H1 (cell line): ENCODE measurements around the gene MAPKAPK5. TPM values are rescaled to one million over a fixed set of nuclear protein-coding genes. Genes with fewer than 3 reads are reported as not detected.

ENCODE experiments used
- CTCF ChIA-PET: fragments of 300-600 bp; sonication (Branson Sonifier 250); formaldehyde crosslinking; loops from one replicate; lab custom pipeline; 2021; ENCODE audit not compliant: partially characterized antibody; lab: Charles Lee
- POLR2A ChIA-PET: fragments of 300-600 bp; sonication (Branson Sonifier 250); formaldehyde crosslinking; loops from one replicate; lab custom pipeline; 2021; ENCODE audit warnings: inconsistent platforms; ENCODE audit not compliant: partially characterized antibody; lab: Charles Lee
- DNase-seq, 2 experiments: peaks; one replicate each; pipeline versions ENCODE4 v3.0.0 to v3.0.0-alpha.2; 2010 to 2022; ENCODE audit warnings: low spot score in 2 of 2, low read depth in 1 of 2, mixed read lengths in 1 of 2
- FAIRE-seq: peaks from 2 replicates; lab custom pipeline; 2011; peaks lifted over from hg19 to GRCh38; lab: Jason Lieb, UNC
- H2AFZ ChIP-seq: 2 replicates; pipeline ENCODE4 v1.8.1; 2012; ENCODE audit warnings: low read length, inconsistent platforms
- H2AK5ac ChIP-seq: 2 replicates; pipeline ENCODE4 v1.6.1; 2013; ENCODE audit warnings: low read depth, low read length
- H2BK120ac ChIP-seq: replicated peaks from 2 replicates; pipeline ENCODE3; 2013; ENCODE audit warnings: low read depth, low read length, inconsistent platforms
- H2BK12ac ChIP-seq: 2 replicates; pipeline ENCODE4 v1.6.1; 2013; ENCODE audit warnings: low read depth, low read length
- H2BK15ac ChIP-seq: 2 replicates; pipeline ENCODE4 v1.6.1; 2013; ENCODE audit warnings: low read length
- H2BK20ac ChIP-seq: 2 replicates; pipeline ENCODE4 v1.6.1; 2013; ENCODE audit warnings: low read length
- H2BK5ac ChIP-seq: 2 replicates; pipeline ENCODE4 v1.6.1; 2013; ENCODE audit warnings: low read depth, low read length
- H3K14ac ChIP-seq: 2 replicates; pipeline ENCODE4 v1.6.1; 2013; ENCODE audit warnings: inconsistent platforms; ENCODE audit not compliant: insufficient read length
- H3K18ac ChIP-seq: 2 replicates; pipeline ENCODE4 v1.6.1; 2013; ENCODE audit warnings: low read length; ENCODE audit errors: extremely low read depth
- H3K23ac ChIP-seq: 2 replicates; pipeline ENCODE4 v1.6.1; 2013; ENCODE audit warnings: inconsistent platforms; ENCODE audit not compliant: insufficient read length
- H3K23me2 ChIP-seq: 2 replicates; pipeline ENCODE4 v1.6.1; 2013; ENCODE audit warnings: low read depth, low read length
- H3K27ac ChIP-seq: 2 replicates; pipeline ENCODE4 v1.6.1; 2011; ENCODE audit warnings: low read depth, low read length, inconsistent platforms
- H3K27me3 ChIP-seq, 4 experiments: replicated peaks in 1 of 4; 1 replicate in 1 of 4; 2 replicates in 3 of 4; pipeline versions ENCODE4 v1.6.1 to v1.8.1; 2011 to 2013; ENCODE audit warnings: low read length in 3 of 4, mild to moderate bottlenecking in 3 of 4, inconsistent platforms in 2 of 4, mixed read lengths in 2 of 4, moderate library complexity in 1 of 4; ENCODE audit not compliant: control insufficient read depth in 3 of 4, insufficient read depth in 3 of 4; ENCODE audit errors: extremely low read depth in 1 of 4
- H3K36me3 ChIP-seq, 4 experiments: 2 replicates each; pipeline versions ENCODE4 v1.6.1 to v1.8.1; 2011 to 2013; ENCODE audit warnings: mild to moderate bottlenecking in 4 of 4, low read length in 3 of 4, moderate library complexity in 2 of 4, control low read depth in 1 of 4, inconsistent platforms in 1 of 4; ENCODE audit not compliant: insufficient read depth in 4 of 4, control insufficient read depth in 2 of 4
- H3K4ac ChIP-seq: replicated peaks from 2 replicates; pipeline ENCODE3; 2013; ENCODE audit warnings: low read length, low read depth, mixed read lengths, inconsistent platforms; ENCODE audit not compliant: insufficient read length
- H3K4me1 ChIP-seq, 4 experiments: replicated peaks in 1 of 4; 1 replicate in 1 of 4; 2 replicates in 3 of 4; pipeline versions ENCODE4 v1.6.1 to v1.8.1; 2011 to 2013; ENCODE audit warnings: low read length in 3 of 4, inconsistent platforms in 2 of 4, mixed read lengths in 1 of 4; ENCODE audit not compliant: insufficient read depth in 4 of 4, control insufficient read depth in 3 of 4
- H3K4me2 ChIP-seq, 2 experiments: 2 replicates each; pipeline versions ENCODE4 v1.6.1 to v1.8.1; 2011 to 2013; ENCODE audit warnings: low read depth in 2 of 2, low read length in 2 of 2, control low read depth in 1 of 2, inconsistent platforms in 1 of 2, mild to moderate bottlenecking in 1 of 2; ENCODE audit not compliant: insufficient read depth in 1 of 2
- H3K4me3 ChIP-seq, 4 experiments: fragments of 200-600, 300-600 bp in 1 of 4; sonication (generic), shearing (Covaris generic), sonication (Bioruptor Twin) in 1 of 4; 2 replicates each; pipeline versions ENCODE4 v1.5.1 to v1.8.1; 2011 to 2016; ENCODE audit warnings: low read length in 4 of 4, low read depth in 3 of 4, control low read depth in 2 of 4, inconsistent platforms in 2 of 4, mild to moderate bottlenecking in 2 of 4, mixed read lengths in 1 of 4, moderate library complexity in 1 of 4; ENCODE audit not compliant: insufficient read depth in 2 of 4; ENCODE audit errors: extremely low read depth in 1 of 4
- H3K56ac ChIP-seq: replicated peaks from 2 replicates; pipeline ENCODE3; 2013; ENCODE audit warnings: low read depth, mild to moderate bottlenecking, mixed read lengths, low read length, inconsistent platforms; ENCODE audit not compliant: insufficient read length
- H3K79me1 ChIP-seq: 2 replicates; pipeline ENCODE4 v1.6.1; 2013; ENCODE audit warnings: low read depth, low read length, control low read depth
- H3K79me2 ChIP-seq, 2 experiments: 2 replicates each; pipeline versions ENCODE4 v1.6.1 to v1.8.1; 2012 to 2013; ENCODE audit warnings: low read length in 2 of 2, mild to moderate bottlenecking in 2 of 2, inconsistent platforms in 1 of 2; ENCODE audit not compliant: insufficient read depth in 2 of 2, control insufficient read depth in 1 of 2
- H3K9ac ChIP-seq, 4 experiments: replicated peaks in 1 of 4; 1 replicate in 1 of 4; 2 replicates in 3 of 4; pipeline versions ENCODE4 v1.6.1 to v1.8.1; 2011 to 2013; ENCODE audit warnings: low read depth in 3 of 4, low read length in 3 of 4, control low read depth in 2 of 4, mild to moderate bottlenecking in 2 of 4, moderate library complexity in 2 of 4, inconsistent platforms in 1 of 4; ENCODE audit errors: extremely low read depth in 1 of 4
- H3K9me3 ChIP-seq, 2 experiments: 2 replicates each; pipeline versions ENCODE4 v1.6.1 to v1.8.1; 2012 to 2013; ENCODE audit warnings: mild to moderate bottlenecking in 2 of 2, moderate library complexity in 2 of 2, control low read depth in 1 of 2, inconsistent platforms in 1 of 2, low read depth in 1 of 2, low read length in 1 of 2, mixed read lengths in 1 of 2; ENCODE audit not compliant: insufficient read depth in 2 of 2
- H4K20me1 ChIP-seq, 2 experiments: replicated peaks in 1 of 2; 2 replicates each; pipeline versions ENCODE3 to v1.8.1; 2011 to 2013; ENCODE audit warnings: inconsistent platforms in 2 of 2, low read length in 2 of 2, mild to moderate bottlenecking in 1 of 2; ENCODE audit not compliant: insufficient read depth in 2 of 2, control insufficient read depth in 1 of 2
- H4K5ac ChIP-seq: 2 replicates; pipeline ENCODE4 v1.6.1; 2013; ENCODE audit warnings: low read length, low read depth, mixed read lengths, inconsistent platforms; ENCODE audit not compliant: insufficient read length
- H4K8ac ChIP-seq: 2 replicates; pipeline ENCODE4 v1.8.0; 2013; ENCODE audit warnings: mild to moderate bottlenecking, moderate library complexity, low read length, inconsistent platforms; ENCODE audit not compliant: insufficient read depth; ENCODE audit errors: extremely low read depth
- H4K91ac ChIP-seq: replicated peaks from 2 replicates; pipeline ENCODE3; 2013; ENCODE audit warnings: low read length, mixed read lengths, inconsistent platforms; ENCODE audit not compliant: insufficient read length
- BACH1 ChIP-seq: IDR thresholded peaks from 2 replicates; pipeline ENCODE4 v1.6.1; 2012; ENCODE audit warnings: low read length, improper control_type of control experiment
- EGR1 ChIP-seq: IDR thresholded peaks from 2 replicates; pipeline ENCODE4 v1.6.1; 2011; ENCODE audit warnings: low read depth, low read length, borderline replicate concordance
- EZH2 ChIP-seq: fragments of 200-600 bp; sonication (generic); IDR thresholded peaks from 2 replicates; pipeline ENCODE4 v1.7.1; 2012; ENCODE audit warnings: low read depth, mild to moderate bottlenecking, moderate library complexity, low read length, inconsistent platforms; ENCODE audit not compliant: severe bottlenecking
- HDAC2 ChIP-seq, 2 experiments: fragments of 300-600 bp in 1 of 2; sonication (generic) in 1 of 2; IDR thresholded peaks; 2 replicates each; pipeline ENCODE4 v1.6.1; 2011 to 2012; ENCODE audit warnings: low read depth in 2 of 2, low read length in 2 of 2, mild to moderate bottlenecking in 2 of 2, moderate library complexity in 2 of 2, borderline replicate concordance in 1 of 2, inconsistent platforms in 1 of 2
- KDM5A ChIP-seq: fragments of 200-600 bp; IDR thresholded peaks from 2 replicates; pipeline ENCODE4 v1.7.1; 2012; ENCODE audit warnings: mild to moderate bottlenecking, low read length, inconsistent platforms, mixed read lengths
- NRF1 ChIP-seq: IDR thresholded peaks from 2 replicates; pipeline ENCODE4 v1.6.1; 2011; ENCODE audit warnings: mild to moderate bottlenecking, low read depth, low read length, improper control_type of control experiment
- SAP30 ChIP-seq: fragments of 300-600 bp; sonication (generic); IDR thresholded peaks from 2 replicates; pipeline ENCODE4 v1.7.1; 2012; ENCODE audit warnings: low read length, moderate library complexity, mild to moderate bottlenecking, inconsistent platforms; ENCODE audit not compliant: insufficient read depth, insufficient replicate concordance
- SIRT6 ChIP-seq: IDR thresholded peaks from one replicate; pipeline ENCODE4 v1.7.1; 2012; ENCODE audit warnings: low read length, inconsistent platforms
- SP2 ChIP-seq: IDR thresholded peaks from 2 replicates; pipeline ENCODE4 v1.6.1; 2012; ENCODE audit warnings: mild to moderate bottlenecking, low read length, inconsistent platforms
- SP4 ChIP-seq: IDR thresholded peaks from 2 replicates; pipeline ENCODE4 v1.6.1; 2012; ENCODE audit warnings: low read length, inconsistent platforms
- TBP ChIP-seq: IDR thresholded peaks from 2 replicates; pipeline ENCODE4 v1.6.1; 2011; ENCODE audit warnings: low read depth, low read length, improper control_type of control experiment
- ZNF274 ChIP-seq: IDR thresholded peaks from 2 replicates; pipeline ENCODE4 v1.7.0; 2012; ENCODE audit warnings: low read length, borderline replicate concordance; ENCODE audit errors: extremely low read depth
- WGBS, 2 experiments: shearing (Covaris generic) in 1 of 2; methylation state at CpG; one replicate each; pipeline versions ENCODE4 v1.1.6 to v1.1.7; 2013 to 2015; ENCODE audit warnings: low lambda C conversion rate in 2 of 2, mixed read lengths in 2 of 2, inconsistent platforms in 1 of 2, low coverage in 1 of 2, missing lambda C conversion rate in 1 of 2; ENCODE audit not compliant: insufficient replicate concordance in 2 of 2, insufficient coverage in 1 of 2, insufficient read length in 1 of 2; ENCODE audit errors: extremely low coverage in 1 of 2, missing lambda C conversion rate in 1 of 2; 5-methylcytosine and 5-hydroxymethylcytosine counted together
- polyA plus RNA-seq, 7 experiments: library from polyadenylated mRNA; depleted of rRNA in 3 of 7; stranded (reverse) in 5 of 7; unstranded in 2 of 7; fragments of >200 nt in 5 of 7; fragments of 200-250 nt in 2 of 7; gene quantifications; 1 replicate in 5 of 7; 2 replicates in 1 of 7; 4 replicates in 1 of 7; pipeline versions ENCODE4 v1.2.1 to v1.2.3, GENCODE V29; 2011 to 2013; ENCODE audit warnings: missing spikeins in 2 of 7, mixed read lengths in 2 of 7
- total RNA-seq: library from RNA; stranded (reverse); fragmentation: NEBNext Ultra II Directional; extraction: Animal tissue kit (Norgen Biotek cat#: 25700); gene quantifications from 2 replicates; pipeline ENCODE4 v1.2.1, GENCODE V29; 2021
- TF ChIP-seq, protein P1 (sequence below): IDR thresholded peaks from 2 replicates; pipeline ENCODE4 v1.6.1; 2011; ENCODE audit warnings: low read length, improper control_type of control experiment

Gene MAPKAPK5
- total and polyA plus RNA-seq, 2 of the 8 experiments (the other 6 are each of a cell fraction or from before 2014, with no cell fraction given) = 40.0 to 91.5 TPM

DNA sequence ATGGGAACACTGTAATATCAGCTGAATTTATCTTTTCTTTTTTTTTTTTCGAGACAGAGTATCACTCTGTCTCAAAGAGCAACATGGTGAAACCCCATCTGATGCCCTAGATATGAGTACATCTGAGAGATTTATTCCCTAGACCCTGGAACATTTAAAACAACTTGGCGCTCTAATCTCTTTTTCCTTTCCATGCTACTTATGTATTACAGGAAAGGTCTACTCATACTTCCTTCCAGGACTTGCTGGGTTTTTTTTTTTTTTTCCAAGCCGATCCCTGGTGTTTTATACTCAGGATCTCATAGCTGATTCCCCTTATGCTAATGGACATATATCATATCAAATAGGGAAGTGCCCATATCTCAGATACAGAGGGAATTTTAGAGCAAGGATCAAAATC, 83.1 kb downstream of the MAPKAPK5 start:
- H2BK15ac ChIP-seq = no peak overlapping the region
- no peak overlapping the region for H4K91ac ChIP-seq
- POLR2A ChIA-PET = no interaction called here
- no peak overlapping the region for H4K5ac ChIP-seq
- H3K79me1 ChIP-seq = no peaks in the 10 kb centered on the region
- H3K56ac ChIP-seq = no peak overlapping the region
- no peak overlapping the region for H2BK5ac ChIP-seq
- DNase-seq (no peak), FAIRE-seq (no peak)
- H3K27ac ChIP-seq = no peak overlapping the region
- H3K4ac ChIP-seq = no peak overlapping the region
- no peak overlapping the region for H3K18ac ChIP-seq
- H2BK20ac ChIP-seq = no peak overlapping the region
- no peak overlapping the region for H2BK120ac ChIP-seq
- H3K9ac ChIP-seq = no peak overlapping the region
- no peak overlapping the region for H2BK12ac ChIP-seq
- no peak overlapping the region for H2AK5ac ChIP-seq
- TF ChIP-seq ZNF274 (no peak), TBP (no peak), EZH2 (no peak), KDM5A (no peak), BACH1 (no peak), EGR1 (no peak), SP2 (no peak), SP4 (no peak), NRF1 (no peak), SAP30 (no peak), SIRT6 (no peak), HDAC2 (IDR thresholded peaks at IDR 0.05; ENCODE audit: borderline replicate concordance in 1 of 2, low read depth in 2 of 2, low read length in 2 of 2) (no peak)
- TF ChIP-seq, protein P1, sequence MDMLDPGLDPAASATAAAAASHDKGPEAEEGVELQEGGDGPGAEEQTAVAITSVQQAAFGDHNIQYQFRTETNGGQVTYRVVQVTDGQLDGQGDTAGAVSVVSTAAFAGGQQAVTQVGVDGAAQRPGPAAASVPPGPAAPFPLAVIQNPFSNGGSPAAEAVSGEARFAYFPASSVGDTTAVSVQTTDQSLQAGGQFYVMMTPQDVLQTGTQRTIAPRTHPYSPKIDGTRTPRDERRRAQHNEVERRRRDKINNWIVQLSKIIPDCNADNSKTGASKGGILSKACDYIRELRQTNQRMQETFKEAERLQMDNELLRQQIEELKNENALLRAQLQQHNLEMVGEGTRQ = no peak
- TF ChIP-seq, all 59 proteins: peak for 0
- no peak overlapping the region for H3K14ac ChIP-seq
- no peak overlapping the region for H3K4me2 ChIP-seq
- no peaks in the 10 kb centered on the region for H3K27me3 ChIP-seq
- CTCF ChIA-PET = no interaction called here
- no peak overlapping the region for H3K23ac ChIP-seq
- H3K79me2 ChIP-seq = no peaks in the 10 kb centered on the region
- H4K8ac ChIP-seq = no peak overlapping the region
- no peak overlapping the region for H2AFZ ChIP-seq
- 84% methylated on average over 3 of the region's 3 CpGs; no CpG with 5 or more reads in 1 of the 2 experiments for WGBS, 2 experiments
- H3K4me3 ChIP-seq = no peak overlapping the region
- no peaks in the 10 kb centered on the region for H3K9me3 ChIP-seq
- H4K20me1 ChIP-seq = no peaks in the 10 kb centered on the region
- no peaks in the 10 kb centered on the region for H3K4me1 ChIP-seq
- H3K23me2 ChIP-seq = no peaks in the 10 kb centered on the region
- no peaks in the 10 kb centered on the region for H3K36me3 ChIP-seq
